Measurements from ENCODE around the gene GPC6. TPM values are rescaled to one million over a fixed set of nuclear protein-coding genes. Genes with fewer than 3 reads are reported as not detected.

Gene GPC6
- total and polyA plus RNA-seq, 2 experiments from 2014 or later, result 26.0 to 92.8 TPM

DNA sequence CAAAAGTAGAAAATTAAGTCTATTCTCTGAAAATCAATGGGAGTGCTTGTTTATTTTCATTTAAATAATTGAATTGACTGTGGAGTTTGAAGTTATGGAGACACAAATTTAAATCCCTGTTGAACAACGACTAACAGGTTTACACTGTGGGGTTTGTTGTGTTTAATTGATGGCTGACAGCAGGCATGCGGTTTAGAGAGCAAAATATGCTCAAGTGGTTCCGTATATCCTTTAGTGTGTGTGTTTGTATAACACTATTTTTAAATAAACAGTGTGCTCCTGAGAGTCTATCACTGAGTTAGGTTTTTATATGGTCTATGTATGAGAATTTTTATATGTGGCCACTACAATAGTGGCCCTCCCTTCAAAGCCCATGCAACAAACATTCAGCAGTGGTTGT lies 332.0 kb downstream of the GPC6 start:
- Histone ChIP-seq H3K9me2 (replicated peaks; ENCODE audit: insufficient read depth) (no peaks in the 10 kb centered on the region), H3K9me3 (ENCODE audit: low read depth) (no peaks in the 10 kb centered on the region), H2AFZ (no peak overlapping the region), H3K27me3 (no peaks in the 10 kb centered on the region), H3K4me2 (no peak overlapping the region), H3K4me3 (no peak overlapping the region), H3K36me3 (replicated peaks; ENCODE audit: insufficient read depth, low read depth) (no peaks in the 10 kb centered on the region), H4K20me1 (ENCODE audit: insufficient read depth, poor library complexity, severe bottlenecking) (no peaks in the 10 kb centered on the region), H3K4me1 (ENCODE audit: insufficient read depth) (no peaks in the 10 kb centered on the region), H3K79me2 (peaks cover 9% of the 10 kb centered on the region), H3K27ac (no peak overlapping the region)
- WGBS (ENCODE audit: low lambda C conversion rate, missing lambda C conversion rate), result 75% methylated on average over 3 of the region's 3 CpGs
- no peak for DNase-seq (ENCODE audit: low spot score)
- TF ChIP-seq, protein P1, sequence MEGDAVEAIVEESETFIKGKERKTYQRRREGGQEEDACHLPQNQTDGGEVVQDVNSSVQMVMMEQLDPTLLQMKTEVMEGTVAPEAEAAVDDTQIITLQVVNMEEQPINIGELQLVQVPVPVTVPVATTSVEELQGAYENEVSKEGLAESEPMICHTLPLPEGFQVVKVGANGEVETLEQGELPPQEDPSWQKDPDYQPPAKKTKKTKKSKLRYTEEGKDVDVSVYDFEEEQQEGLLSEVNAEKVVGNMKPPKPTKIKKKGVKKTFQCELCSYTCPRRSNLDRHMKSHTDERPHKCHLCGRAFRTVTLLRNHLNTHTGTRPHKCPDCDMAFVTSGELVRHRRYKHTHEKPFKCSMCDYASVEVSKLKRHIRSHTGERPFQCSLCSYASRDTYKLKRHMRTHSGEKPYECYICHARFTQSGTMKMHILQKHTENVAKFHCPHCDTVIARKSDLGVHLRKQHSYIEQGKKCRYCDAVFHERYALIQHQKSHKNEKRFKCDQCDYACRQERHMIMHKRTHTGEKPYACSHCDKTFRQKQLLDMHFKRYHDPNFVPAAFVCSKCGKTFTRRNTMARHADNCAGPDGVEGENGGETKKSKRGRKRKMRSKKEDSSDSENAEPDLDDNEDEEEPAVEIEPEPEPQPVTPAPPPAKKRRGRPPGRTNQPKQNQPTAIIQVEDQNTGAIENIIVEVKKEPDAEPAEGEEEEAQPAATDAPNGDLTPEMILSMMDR (IDR thresholded peaks at IDR 0.05; ENCODE audit: poor library complexity), result no peak
- no peak for TF ChIP-seq EZH2phosphoT487 (IDR thresholded peaks at IDR 0.05; ENCODE audit: low read depth, severe bottlenecking, unreplicated experiment)
- no peak for TF ChIP-seq EZH2 (IDR thresholded peaks at IDR 0.05; ENCODE audit: borderline replicate concordance)

DNA sequence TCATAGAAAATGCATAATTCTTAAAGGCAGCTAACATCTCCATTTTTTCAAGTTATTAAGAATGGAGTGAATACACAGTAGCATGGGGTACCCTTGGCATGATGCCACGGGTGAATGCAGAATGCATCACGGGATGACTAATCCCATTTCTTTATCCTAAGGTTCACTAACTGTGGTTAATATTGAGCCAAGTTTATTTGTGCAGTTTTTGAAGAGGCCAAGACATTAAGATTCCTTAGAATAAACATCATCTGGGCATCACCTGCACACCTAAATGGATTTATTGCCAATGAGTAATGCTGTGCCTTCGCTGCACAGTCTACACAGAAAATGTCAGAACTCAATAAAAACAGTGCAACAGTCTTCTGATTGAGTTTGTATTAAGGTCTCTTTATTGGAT lies 333.1 kb downstream of the GPC6 start:
- H2AFZ ChIP-seq, result no peak overlapping the region
- no peaks in the 10 kb centered on the region for H3K36me3 ChIP-seq (replicated peaks; ENCODE audit: insufficient read depth, low read depth)
- TF ChIP-seq, protein P1 (IDR thresholded peaks at IDR 0.05; ENCODE audit: poor library complexity), result no peak
- H3K79me2 ChIP-seq, result peaks cover 9% of the 10 kb centered on the region
- no peak overlapping the region for H3K27ac ChIP-seq
- H3K4me1 ChIP-seq (ENCODE audit: insufficient read depth), result no peaks in the 10 kb centered on the region
- DNase-seq (ENCODE audit: low spot score), result no peak
- H3K4me2 ChIP-seq, result no peak overlapping the region
- WGBS (ENCODE audit: low lambda C conversion rate, missing lambda C conversion rate), result 78% methylated on average over 3 of the region's 3 CpGs
- no peaks in the 10 kb centered on the region for H3K9me3 ChIP-seq (ENCODE audit: low read depth)
- no peaks in the 10 kb centered on the region for H4K20me1 ChIP-seq (ENCODE audit: insufficient read depth, poor library complexity, severe bottlenecking)
- H3K27me3 ChIP-seq, result no peaks in the 10 kb centered on the region
- no peak overlapping the region for H3K4me3 ChIP-seq
- no peaks in the 10 kb centered on the region for H3K9me2 ChIP-seq (replicated peaks; ENCODE audit: insufficient read depth)

DNA sequence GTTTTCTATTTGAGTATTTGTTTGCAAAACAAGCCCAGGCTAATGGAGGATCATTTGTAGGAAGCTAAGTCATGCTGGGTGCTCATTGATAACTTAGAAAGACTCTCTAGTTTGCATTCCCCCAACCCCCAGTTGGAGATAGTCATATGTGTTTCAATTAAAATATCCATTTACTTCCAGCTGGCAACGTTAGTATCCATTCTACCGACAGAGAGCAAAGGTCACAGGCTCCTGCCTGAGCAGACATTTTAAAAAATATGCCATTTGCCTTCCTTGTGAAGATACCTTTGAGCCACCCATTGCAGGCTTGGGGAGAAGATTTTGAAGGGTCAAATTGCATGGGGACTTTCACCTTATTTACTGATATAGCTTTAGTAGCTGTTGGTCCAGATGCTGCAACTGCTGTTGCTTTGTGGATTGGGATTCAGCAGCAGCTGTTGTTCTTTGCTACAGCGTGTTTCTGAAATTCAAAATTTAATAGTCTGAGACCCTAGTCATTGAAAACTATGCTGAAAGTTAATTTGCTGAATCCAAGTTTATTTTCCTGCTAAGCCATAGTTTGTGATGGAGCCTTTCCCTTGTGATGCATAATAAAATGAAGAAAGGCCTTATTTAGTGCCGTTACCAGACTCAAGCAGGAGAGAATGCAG lies 335.1 kb downstream of the GPC6 start:
- Histone ChIP-seq H3K27ac (no peak overlapping the region), H3K9me2 (replicated peaks; ENCODE audit: insufficient read depth) (no peaks in the 10 kb centered on the region), H3K36me3 (replicated peaks; ENCODE audit: insufficient read depth, low read depth) (no peaks in the 10 kb centered on the region), H3K9me3 (ENCODE audit: low read depth) (no peaks in the 10 kb centered on the region), H3K4me3 (no peak overlapping the region), H3K79me2 (peaks cover 6% of the 10 kb centered on the region), H3K4me2 (no peak overlapping the region), H3K27me3 (no peaks in the 10 kb centered on the region), H3K4me1 (ENCODE audit: insufficient read depth) (no peaks in the 10 kb centered on the region), H2AFZ (no peak overlapping the region), H4K20me1 (ENCODE audit: insufficient read depth, poor library complexity, severe bottlenecking) (no peaks in the 10 kb centered on the region)
- TF ChIP-seq EZH2 (IDR thresholded peaks at IDR 0.05; ENCODE audit: borderline replicate concordance) (no peak), EZH2phosphoT487 (IDR thresholded peaks at IDR 0.05; ENCODE audit: low read depth, severe bottlenecking, unreplicated experiment) (no peak)
- TF ChIP-seq, protein P1 (IDR thresholded peaks at IDR 0.05; ENCODE audit: poor library complexity), result no peak
- WGBS (ENCODE audit: low lambda C conversion rate, missing lambda C conversion rate), result 74% methylated on average over 4 of the region's 4 CpGs
- no peak for DNase-seq (ENCODE audit: low spot score)

DNA sequence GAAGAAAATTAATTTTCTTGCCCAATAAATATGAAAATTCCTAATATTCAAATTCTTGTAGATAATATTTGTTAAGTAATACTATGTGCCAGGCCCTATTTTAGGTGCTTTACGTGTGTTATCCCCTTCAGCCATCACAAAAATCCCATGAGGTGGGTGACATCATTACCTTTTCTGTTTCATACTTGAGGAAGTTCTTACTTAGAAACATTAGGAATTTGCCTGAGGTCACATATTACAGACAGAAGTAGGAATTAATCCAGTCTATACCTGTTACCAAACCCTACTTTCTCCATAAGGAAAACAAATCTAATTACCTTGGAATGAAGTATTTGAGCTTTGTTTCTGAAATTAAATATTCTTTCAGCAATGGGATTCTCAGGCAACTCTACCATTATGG lies 336.1 kb downstream of the GPC6 start:
- Histone ChIP-seq H3K27me3 (no peaks in the 10 kb centered on the region), H3K27ac (no peak overlapping the region), H2AFZ (no peak overlapping the region), H3K4me2 (no peak overlapping the region), H3K36me3 (replicated peaks; ENCODE audit: insufficient read depth, low read depth) (no peaks in the 10 kb centered on the region), H3K4me3 (no peak overlapping the region), H3K79me2 (peaks cover 7% of the 10 kb centered on the region), H3K9me2 (replicated peaks; ENCODE audit: insufficient read depth) (no peaks in the 10 kb centered on the region), H4K20me1 (ENCODE audit: insufficient read depth, poor library complexity, severe bottlenecking) (no peaks in the 10 kb centered on the region), H3K4me1 (ENCODE audit: insufficient read depth) (no peaks in the 10 kb centered on the region), H3K9me3 (ENCODE audit: low read depth) (no peaks in the 10 kb centered on the region)
- WGBS (ENCODE audit: low lambda C conversion rate, missing lambda C conversion rate), result 96% methylated on average over 1 of the region's 1 CpG
- TF ChIP-seq, protein P1 (IDR thresholded peaks at IDR 0.05; ENCODE audit: poor library complexity), result no peak
- no peak for TF ChIP-seq EZH2phosphoT487 (IDR thresholded peaks at IDR 0.05; ENCODE audit: low read depth, severe bottlenecking, unreplicated experiment)
- TF ChIP-seq EZH2 (IDR thresholded peaks at IDR 0.05; ENCODE audit: borderline replicate concordance), result no peak
- no peak for DNase-seq (ENCODE audit: low spot score)
